Heart left ventricle (tissue), 16 donors: ENCODE measurements around the gene GPRIN3. TPM values are rescaled to one million over a fixed set of nuclear protein-coding genes. Genes with fewer than 3 reads are reported as not detected.
A peak's percentile ranks its signal among the peaks of the same experiment; 100 is the strongest.

Experiments used
- ATAC-seq, 4 donors: fragments of 200-7000 bp; cut with Tn5 transposase; one replicate each; pipeline ENCODE4 v1.9.1; 2020 to 2022; ENCODE audit warnings: moderate library complexity in 4 of 4, mild to moderate bottlenecking in 3 of 4, moderate number of reproducible peaks in 1 of 4
- DNase-seq, 5 donors: peaks; one replicate each; pipeline ENCODE4 v3.0.0-alpha.2; 2020
- H3K27ac ChIP-seq, 12 donors: fragments of 200-600 bp; sonication (generic) in 4 of 12; one replicate each; pipeline versions ENCODE4 v1.5.0 to v1.8.0; 2016 to 2022; ENCODE audit warnings: mild to moderate bottlenecking in 2 of 12
- H3K27me3 ChIP-seq, 9 donors: fragments of 200-600 bp; sonication (generic) in 2 of 9; one replicate each; pipeline versions ENCODE4 v1.5.1 to v1.8.0; 2016 to 2022; ENCODE audit warnings: mild to moderate bottlenecking in 3 of 9
- H3K36me3 ChIP-seq, 9 donors: fragments of 200-600 bp; sonication (generic) in 2 of 9; one replicate each; pipeline versions ENCODE4 v1.5.0 to v1.8.0; 2018 to 2022; ENCODE audit warnings: mild to moderate bottlenecking in 2 of 9
- H3K4me1 ChIP-seq, 12 donors: fragments of 200-600 bp; sonication (generic) in 4 of 12; one replicate each; pipeline versions ENCODE4 v1.5.0 to v1.8.0; 2016 to 2022; ENCODE audit warnings: mild to moderate bottlenecking in 3 of 12
- H3K4me3 ChIP-seq, 12 donors: fragments of 200-600 bp; sonication (generic) in 4 of 12; one replicate each; pipeline versions ENCODE4 v1.5.0 to v1.8.0; 2017 to 2022; ENCODE audit warnings: mild to moderate bottlenecking in 9 of 12, moderate library complexity in 4 of 12
- H3K9me3 ChIP-seq, 12 donors: fragments of 200-600 bp; sonication (generic) in 4 of 12; one replicate each; pipeline versions ENCODE4 v1.5.0 to v1.8.0; 2016 to 2022; ENCODE audit warnings: mild to moderate bottlenecking in 1 of 12
- CTCF ChIP-seq, 12 donors: fragments of 200-600 bp; sonication (generic) in 4 of 12; IDR thresholded peaks; one replicate each; pipeline versions ENCODE4 v1.5.0 to v1.8.0; 2018 to 2022; ENCODE audit warnings: antibody characterized with exemption in 12 of 12, mild to moderate bottlenecking in 5 of 12
- POLR2A ChIP-seq, 2 donors: fragments of 450-650 bp; IDR thresholded peaks; one replicate each; pipeline ENCODE4 v1.6.1; 2017; ENCODE audit warnings: antibody characterized with exemption in 2 of 2, mild to moderate bottlenecking in 2 of 2, moderate library complexity in 2 of 2
- WGBS, 4 donors: extraction: QIAGEN DNeasy Blood & Tissue Kit in 2 of 4; methylation state at CpG; one replicate each; pipeline versions ENCODE4 v1.1.5 to v1.1.7; 2013 to 2018; 5-methylcytosine and 5-hydroxymethylcytosine counted together
- intact Hi-C, 10 donors: fragments of 100-400 bp; cut with DNase I; formaldehyde crosslinking; loops; one replicate each; pipeline versions ENCODE4 v1.11.1 to v1.14.2; 2022
- polyA plus RNA-seq, 2 donors: library from polyadenylated mRNA; stranded (reverse); fragments of 200-250 nt; gene quantifications; one replicate each; pipeline ENCODE4 v1.2.3, GENCODE V29; 2013
- total RNA-seq, 9 donors: library from RNA; depleted of rRNA in 2 of 9; stranded (reverse); fragments of >200 nt in 2 of 9; fragmentation: NEBNext Ultra II Directional in 3 of 9; extraction: Animal tissue kit (Norgen Biotek cat#: 25700) in 3 of 9; gene quantifications; one replicate each; pipeline versions ENCODE4 v1.1.0 to v1.2.4, GENCODE V29; 2016 to 2023
- donor health status: ischemic (EF 13 %, LVEDD 7.1; RV severe dilation, severe dysfunction).
- donor health status: healthy with polysubstance abuse.
- donor health status: DM: no; HTN: yes; CAD: no.
- donor health status: DM: no; HTN: no; CAD: no.
- donor health status: ischemic (EF 25% LVEDD 6.9; RV normal size, moderate dysfunction).
- donor health status: ischemic (EF 25% LVEDD 5.7; RV mildly dilated, moderate dysfunction).
- donor health status: healthy.
- donor health status: DM: yes; HTN: yes; CAD: no.
- donor health status: ischemic (EF 35%, LVEDD 5.7; RV mildly dilated, moderate dysfunction).
- donor health status: nonischemic (EF 11% LVEDD 7.7; RV severe dilation, severe dysfunction).
- donor health status: DM: yes; HTN: yes; CAD: no.
- donor health status: PGD.
- donor health status: ischemic (EF 29% LVEDD 5.4; RV normal size, mild dysfunction).
- donor health status: nonischemic (EF 23%, LVEDD 6.1; RV moderate dilation, normal function).

The GPRIN3 gene
- total and polyA plus RNA-seq, 11 donors: 2.4 to 16.5 (median 13.0) TPM

- ATAC-seq: peak in 3 of 4 donors; percentile 60 to 76 (median 72)
- TF ChIP-seq CTCF (IDR thresholded peaks at IDR 0.05) (no peak), POLR2A (IDR thresholded peaks at IDR 0.05) (no peak)
- 63 to 79% (median 74%) methylated on average over 5 of the region's 5 CpGs for WGBS, 4 donors
Measured at GRCh38 chr4:89273741-89274141, 33.9 kb downstream of the GPRIN3 start.

GRCh38 chr4:89270792-89271191 lies 36.8 kb downstream of the GPRIN3 start:
- WGBS, 4 donors: 68 to 81% (median 77%) methylated on average over 1 of the region's 1 CpG
- no peak for DNase-seq
- TF ChIP-seq CTCF (IDR thresholded peaks at IDR 0.05): no peak
- no peak for TF ChIP-seq POLR2A (IDR thresholded peaks at IDR 0.05)

More at GRCh38 chr4:89273741-89274141, 33.9 kb downstream of the GPRIN3 start:
- peak overlapping the region in 3 of 12 donors; percentile 0 to 13 (median 8) for H3K27ac ChIP-seq
- no peaks in the 10 kb centered on the region for H3K9me3 ChIP-seq
- intact Hi-C loops: no loop called here
- H3K36me3 ChIP-seq: no peaks in the 10 kb centered on the region
- H3K4me3 ChIP-seq: no peak overlapping the region
- no peak for DNase-seq
- H3K4me1 ChIP-seq: peaks cover 0 to 31% (median 0%) of the 10 kb centered on the region in 12 donors
- H3K27me3 ChIP-seq: no peaks in the 10 kb centered on the region

GRCh38 chr4:89269121-89269666 lies 38.4 kb downstream of the GPRIN3 start:
- Histone ChIP-seq H3K4me3 (no peak overlapping the region), H3K27me3 (no peaks in the 10 kb centered on the region), H3K36me3 (no peaks in the 10 kb centered on the region), H3K4me1 (peaks cover 0 to 54% (median 17%) of the 10 kb centered on the region in 12 donors), H3K27ac (peak overlapping the region in 1 of 12 donors; percentile 33), H3K9me3 (no peaks in the 10 kb centered on the region)
- WGBS, 4 donors: 79 to 85% (median 83%) methylated on average over 4 of the region's 4 CpGs
- ATAC-seq: no peak
- no peak for TF ChIP-seq CTCF (IDR thresholded peaks at IDR 0.05)
- no peak for TF ChIP-seq POLR2A (IDR thresholded peaks at IDR 0.05)
- DNase-seq: no peak
- intact Hi-C loops: no loop called here

More at GRCh38 chr4:89270792-89271191, 36.8 kb downstream of the GPRIN3 start:
- no peak overlapping the region for H3K4me3 ChIP-seq
- H3K4me1 ChIP-seq: peaks cover 0 to 55% (median 15%) of the 10 kb centered on the region in 12 donors
- H3K27ac ChIP-seq: no peak overlapping the region
- H3K9me3 ChIP-seq: no peaks in the 10 kb centered on the region
- H3K27me3 ChIP-seq: no peaks in the 10 kb centered on the region
- no peak for ATAC-seq
- intact Hi-C loops: no loop called here
- no peaks in the 10 kb centered on the region for H3K36me3 ChIP-seq

GRCh38 chr4:89268679-89269078 lies 38.9 kb downstream of the GPRIN3 start:
- H3K9me3 ChIP-seq: no peaks in the 10 kb centered on the region
- no peak overlapping the region for H3K4me3 ChIP-seq
- H3K27ac ChIP-seq: peak overlapping the region in 6 of 12 donors; percentile 17 to 70 (median 41)
- H3K27me3 ChIP-seq: no peaks in the 10 kb centered on the region
- H3K4me1 ChIP-seq: peaks cover 0 to 50% (median 17%) of the 10 kb centered on the region in 12 donors
- TF ChIP-seq POLR2A (IDR thresholded peaks at IDR 0.05): no peak
- TF ChIP-seq CTCF (IDR thresholded peaks at IDR 0.05): no peak
- intact Hi-C loops: no loop called here
- H3K36me3 ChIP-seq: no peaks in the 10 kb centered on the region
- ATAC-seq (peak in 2 of 4 donors; percentile 23 to 37), DNase-seq (no peak)
- 54 to 76% (median 64%) methylated on average over 2 of the region's 2 CpGs for WGBS, 4 donors
